HL-60/S4 treated with retinoic acid at 250 ng/mL for 4 days and 3 days (cell line): ENCODE results near the gene ACOT13.
"Not testable (repeated sequence)": the region's sequence is repeated elsewhere in the genome, so short reads cannot be mapped to it uniquely, and the experiment has no call there.

ENCODE experiments used
- in situ Hi-C: fragments of 300-500 bp; cut with MboI; formaldehyde crosslinking; loops from 2 replicates; pipeline ENCODE4 v1.7.0; 2022; ENCODE audit warnings: low sequenced_read_pairs

Gene ACOT13

GRCh38 chr6:24720604-24721460 is 54.0 kb downstream of the ACOT13 start:
- in situ Hi-C loops: no loop called here

GRCh38 chr6:24721461-24722215 is 54.8 kb downstream of the ACOT13 start:
- in situ Hi-C loops: no loop called here

GRCh38 chr6:24723270-24723669 is 56.4 kb downstream of the ACOT13 start:
- in situ Hi-C loops: no loop called here

- in situ Hi-C loops: not testable (repeated sequence)
These were observed 63.8 kb downstream of the ACOT13 start for GRCh38 chr6:24730653-24731052.

GRCh38 chr6:24731456-24732134 is 64.7 kb downstream of the ACOT13 start:
- in situ Hi-C loops: not testable (repeated sequence)

- in situ Hi-C loops: no loop called here
These were observed 67.3 kb downstream of the ACOT13 start for GRCh38 chr6:24734166-24734565.

GRCh38 chr6:24734710-24735109 is 67.8 kb downstream of the ACOT13 start:
- in situ Hi-C loops: not testable (repeated sequence)

- in situ Hi-C loops: no loop called here
These were observed 71.9 kb downstream of the ACOT13 start for GRCh38 chr6:24738741-24739140.

GRCh38 chr6:24740861-24741260 is 74.0 kb downstream of the ACOT13 start:
- in situ Hi-C loops: no loop called here

GRCh38 chr6:24742216-24742738 is 75.4 kb downstream of the ACOT13 start:
- in situ Hi-C loops: no loop called here

GRCh38 chr6:24743265-24743943 is 76.5 kb downstream of the ACOT13 start:
- in situ Hi-C loops: no loop called here

- in situ Hi-C loops: no loop called here
These were observed 77.1 kb downstream of the ACOT13 start for GRCh38 chr6:24743944-24744335.

GRCh38 chr6:24744911-24745310 is 78.0 kb downstream of the ACOT13 start:
- in situ Hi-C loops: no loop called here

GRCh38 chr6:24749297-24749696 is 82.4 kb downstream of the ACOT13 start:
- in situ Hi-C loops: no loop called here

- in situ Hi-C loops: not testable (repeated sequence)
These were observed 84.0 kb downstream of the ACOT13 start for GRCh38 chr6:24750878-24751277.

GRCh38 chr6:24752503-24752902 is 85.6 kb downstream of the ACOT13 start:
- in situ Hi-C loops: no loop called here

GRCh38 chr6:24752917-24753492 is 86.1 kb downstream of the ACOT13 start:
- in situ Hi-C loops: no loop called here

GRCh38 chr6:24753545-24753944 is 86.7 kb downstream of the ACOT13 start:
- in situ Hi-C loops: no loop called here

GRCh38 chr6:24754378-24754777 is 87.5 kb downstream of the ACOT13 start:
- in situ Hi-C loops: not testable (repeated sequence)
